K562 (cell line): Measurements from ENCODE around the gene PSMD1. TPM values are rescaled to one million over a fixed set of nuclear protein-coding genes. Genes with fewer than 3 reads are reported as not detected.
A peak's percentile ranks its signal among the peaks of the same experiment; 100 is the strongest.

Experiments
- ARHGAP35 ChIP-seq: fragments of 450-650 bp; IDR thresholded peaks from 2 replicates; pipeline ENCODE4 v1.6.1; 2018; ENCODE audit not compliant: partially characterized antibody
- ATF3 ChIP-seq, 2 experiments: fragments of 450-650 bp in 1 of 2; sonication (generic) in 1 of 2; formaldehyde crosslinking in 1 of 2; IDR thresholded peaks in 1 of 2; conservative IDR thresholded peaks in 1 of 2; 2 replicates each; pipeline versions ENCODE4 v1.6.1 to v1.8.1; 2016 to 2023; ENCODE audit warnings: mild to moderate bottlenecking in 2 of 2, moderate library complexity in 2 of 2, inconsistent platforms in 1 of 2, missing genetic modification reagents in 1 of 2
- ATF7 ChIP-seq: fragments of 450-650 bp; IDR thresholded peaks from 2 replicates; pipeline ENCODE4 v1.7.1; 2014; ENCODE audit warnings: mild to moderate bottlenecking, moderate library complexity
- CBX2 ChIP-seq: fragments of 200-600 bp; sonication (generic); IDR thresholded peaks from one replicate; pipeline ENCODE4 v1.6.1; 2012; ENCODE audit warnings: mild to moderate bottlenecking, low read length, inconsistent platforms; ENCODE audit not compliant: insufficient read depth, poor library complexity, severe bottlenecking
- ETV6 ChIP-seq, 3 experiments: fragments of 150-350 bp in 1 of 3; sonication (generic) in 1 of 3; formaldehyde crosslinking in 1 of 3; IDR thresholded peaks; 2 replicates each; pipeline versions ENCODE4 v1.6.1 to v1.8.0; 2014 to 2022; ENCODE audit warnings: borderline replicate concordance in 2 of 3, low read depth in 2 of 3, antibody characterized with exemption in 1 of 3, low read length in 1 of 3, mild to moderate bottlenecking in 1 of 3, missing genetic modification reagents in 1 of 3
- GABPB2 ChIP-seq: fragments of 250-450 bp; sonication (Bioruptor Pico); conservative IDR thresholded peaks from 2 replicates; pipeline ENCODE4 v1.5.1; 2021; ENCODE audit warnings: mild to moderate bottlenecking
- JUN ChIP-seq, 2 experiments: sonication (generic) in 1 of 2; formaldehyde crosslinking in 1 of 2; IDR thresholded peaks; 2 replicates each; pipeline versions ENCODE4 v1.6.1 to v1.8.0; 2012 to 2022; ENCODE audit warnings: borderline replicate concordance in 2 of 2, mild to moderate bottlenecking in 2 of 2, improper control_type of control experiment in 1 of 2, low read depth in 1 of 2, low read length in 1 of 2, missing genetic modification reagents in 1 of 2
- MYBL2 ChIP-seq, 2 experiments: fragments of 450-650 bp in 1 of 2; sonication (generic) in 1 of 2; formaldehyde crosslinking in 1 of 2; IDR thresholded peaks; 2 replicates each; pipeline versions ENCODE4 v1.6.1 to v1.8.1; 2017 to 2022; ENCODE audit warnings: borderline replicate concordance in 1 of 2, inconsistent platforms in 1 of 2, low read depth in 1 of 2, mild to moderate bottlenecking in 1 of 2, missing genetic modification reagents in 1 of 2, moderate library complexity in 1 of 2
- RFX7 ChIP-seq: fragments of 250-450 bp; sonication (Bioruptor Pico); IDR thresholded peaks from 2 replicates; pipeline ENCODE4 v1.5.1; 2021; ENCODE audit warnings: mild to moderate bottlenecking
- SAFB2 ChIP-seq: fragments of 200-400 bp; formaldehyde crosslinking; IDR thresholded peaks from 2 replicates; pipeline ENCODE4 v1.6.1; 2018; ENCODE audit warnings: borderline replicate concordance, low read length, low read depth, moderate library complexity; ENCODE audit not compliant: severe bottlenecking
- SIX5 ChIP-seq, 2 experiments: IDR thresholded peaks; 2 replicates each; pipeline ENCODE4 v1.6.1; 2011; ENCODE audit warnings: low read length in 2 of 2, borderline replicate concordance in 1 of 2, low read depth in 1 of 2, mild to moderate bottlenecking in 1 of 2, moderate library complexity in 1 of 2; ENCODE audit not compliant: insufficient read depth in 1 of 2
- SPI1 ChIP-seq: IDR thresholded peaks from 2 replicates; pipeline ENCODE4 v1.6.1; 2011; ENCODE audit warnings: low read depth, low read length, control low read depth, borderline replicate concordance
- TAF1 ChIP-seq: IDR thresholded peaks from 2 replicates; pipeline ENCODE4 v1.6.1; 2011; ENCODE audit warnings: mild to moderate bottlenecking, low read length, moderate library complexity; ENCODE audit not compliant: insufficient read depth, control insufficient read depth, severe bottlenecking; ENCODE audit errors: extremely low read depth
- ZNF445 ChIP-seq: fragments of 250-450 bp; sonication (Bioruptor Pico); IDR thresholded peaks from 2 replicates; pipeline ENCODE4 v1.4.0; 2020; ENCODE audit warnings: low read depth, mild to moderate bottlenecking, moderate library complexity
- polyA plus RNA-seq, 8 experiments: library from polyadenylated mRNA; depleted of rRNA in 4 of 8; stranded (reverse) in 5 of 8; unstranded in 3 of 8; fragments of >200 nt; fragmentation: Nextera tagmentation in 2 of 8; fragmentation: Illumina TruSeq in 1 of 8; extraction: Ambion mirVana in 2 of 8; extraction: Trizol in 1 of 8; gene quantifications; 2 replicates each; pipeline versions ENCODE4 v1.2.1 to v1.2.3, GENCODE V29; 2011 to 2014; ENCODE audit warnings: inconsistent platforms in 1 of 8, missing spikeins in 1 of 8
- total RNA-seq, 7 experiments: library from RNA; depleted of rRNA in 6 of 7; stranded (reverse); fragments of >200 nt in 6 of 7; fragmentation: Illumina TruSeq in 2 of 7; extraction: Trizol in 2 of 7; gene quantifications; 2 replicates each; pipeline versions ENCODE4 v1.2.1 to v1.2.3, GENCODE V29; 2011 to 2021; ENCODE audit warnings: low replicate concordance in 1 of 7
- TF ChIP-seq, protein P1 (sequence below): sonication (generic); formaldehyde crosslinking; IDR thresholded peaks from 2 replicates; pipeline ENCODE4 v1.8.0; 2022; ENCODE audit warnings: missing genetic modification reagents, mild to moderate bottlenecking, moderate library complexity, borderline replicate concordance
- TF ChIP-seq, protein P2 (sequence below): fragments of 250-450 bp; sonication (Bioruptor Pico); IDR thresholded peaks from 2 replicates; pipeline ENCODE4 v1.8.0; 2022; ENCODE audit warnings: inconsistent platforms
- TF ChIP-seq, protein P3 (sequence below): fragments of 450-650 bp; IDR thresholded peaks from 2 replicates; pipeline ENCODE4 v1.6.1; 2016; ENCODE audit warnings: missing biosample characterization, missing genetic modification characterization
- TF ChIP-seq, protein P4 (sequence below): fragments of 200-800 bp; sonication (Bioruptor generic); IDR thresholded peaks from 2 replicates; pipeline ENCODE4 v1.6.1; 2017; ENCODE audit warnings: missing genetic modification characterization, missing compliant biosample characterization

PSMD1 gene
- total and polyA plus RNA-seq, 9 of the 15 experiments (the other 6 are each of a cell fraction or from before 2014, with no cell fraction given), result 100 to 257 (median 147) TPM

DNA sequence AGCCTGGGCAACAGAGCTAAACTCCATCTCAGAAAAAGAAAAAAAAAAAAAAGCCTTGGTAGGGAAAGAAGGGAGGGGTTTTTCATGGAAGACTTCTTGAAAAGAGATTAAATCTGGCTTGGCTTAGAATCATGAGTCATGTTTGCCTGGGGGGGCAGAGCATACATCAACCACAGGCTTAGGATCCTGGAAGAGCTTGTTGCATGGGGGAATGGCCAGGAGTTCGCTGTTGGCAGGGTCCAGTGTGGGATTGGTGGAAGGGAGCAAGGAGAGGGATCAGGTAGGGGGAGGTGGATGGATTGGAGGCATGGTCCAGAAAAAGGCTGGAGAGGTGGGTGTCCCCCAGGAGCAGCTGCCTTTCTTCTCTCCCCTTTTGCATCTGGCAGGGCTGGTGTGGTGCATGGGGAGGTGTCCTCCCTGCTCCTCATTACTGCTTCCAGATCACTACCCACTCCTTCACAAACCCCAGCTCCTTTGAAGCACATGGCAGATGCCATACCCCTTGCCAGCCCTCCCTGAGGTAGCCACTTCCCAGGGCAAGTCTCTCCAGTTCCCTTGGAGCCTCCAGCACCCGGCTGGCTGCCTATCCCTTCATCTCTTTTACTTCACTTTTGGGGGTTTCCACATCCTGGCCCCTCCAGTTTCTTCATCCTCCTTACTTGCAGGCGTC is 144.3 kb downstream of the PSMD1 start (continued):
- TF ChIP-seq, protein P1, sequence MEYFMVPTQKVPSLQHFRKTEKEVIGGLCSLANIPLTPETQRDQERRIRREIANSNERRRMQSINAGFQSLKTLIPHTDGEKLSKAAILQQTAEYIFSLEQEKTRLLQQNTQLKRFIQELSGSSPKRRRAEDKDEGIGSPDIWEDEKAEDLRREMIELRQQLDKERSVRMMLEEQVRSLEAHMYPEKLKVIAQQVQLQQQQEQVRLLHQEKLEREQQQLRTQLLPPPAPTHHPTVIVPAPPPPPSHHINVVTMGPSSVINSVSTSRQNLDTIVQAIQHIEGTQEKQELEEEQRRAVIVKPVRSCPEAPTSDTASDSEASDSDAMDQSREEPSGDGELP (CRISPR knock-in tag), result no peak
- TF ChIP-seq SPI1 (no peak), RFX7 (CRISPR knock-in tag) (no peak), MYBL2 (IDR thresholded peaks at IDR 0.05; ENCODE audit: low read depth) (no peak), MYBL2 (CRISPR knock-in tag; IDR thresholded peaks at IDR 0.05; ENCODE audit: borderline replicate concordance) (no peak), ATF3 (IDR thresholded peaks at IDR 0.05) (peak; percentile 88), ATF3 (CRISPR knock-in tag; conservative IDR thresholded peaks at IDR 0.05) (no peak), ETV6 (IDR thresholded peaks at IDR 0.05; ENCODE audit: borderline replicate concordance in 1 of 2, low read depth in 2 of 2, low read length in 1 of 2) (no peak), ETV6 (CRISPR knock-in tag; IDR thresholded peaks at IDR 0.05; ENCODE audit: borderline replicate concordance) (no peak), JUN (IDR thresholded peaks at IDR 0.05; ENCODE audit: borderline replicate concordance, low read depth, low read length) (peak; percentile 83), JUN (CRISPR knock-in tag; IDR thresholded peaks at IDR 0.05; ENCODE audit: borderline replicate concordance) (no peak), ATF7 (no peak), CBX2 (no peak), SIX5 (IDR thresholded peaks at IDR 0.05; ENCODE audit: borderline replicate concordance in 1 of 2, insufficient read depth in 1 of 2, low read depth in 1 of 2, low read length in 2 of 2) (no peak), GABPB2 (CRISPR knock-in tag) (no peak), SAFB2 (no peak), ZNF445 (no peak), TAF1 (no peak), ARHGAP35 (no peak)
- TF ChIP-seq, protein P2, sequence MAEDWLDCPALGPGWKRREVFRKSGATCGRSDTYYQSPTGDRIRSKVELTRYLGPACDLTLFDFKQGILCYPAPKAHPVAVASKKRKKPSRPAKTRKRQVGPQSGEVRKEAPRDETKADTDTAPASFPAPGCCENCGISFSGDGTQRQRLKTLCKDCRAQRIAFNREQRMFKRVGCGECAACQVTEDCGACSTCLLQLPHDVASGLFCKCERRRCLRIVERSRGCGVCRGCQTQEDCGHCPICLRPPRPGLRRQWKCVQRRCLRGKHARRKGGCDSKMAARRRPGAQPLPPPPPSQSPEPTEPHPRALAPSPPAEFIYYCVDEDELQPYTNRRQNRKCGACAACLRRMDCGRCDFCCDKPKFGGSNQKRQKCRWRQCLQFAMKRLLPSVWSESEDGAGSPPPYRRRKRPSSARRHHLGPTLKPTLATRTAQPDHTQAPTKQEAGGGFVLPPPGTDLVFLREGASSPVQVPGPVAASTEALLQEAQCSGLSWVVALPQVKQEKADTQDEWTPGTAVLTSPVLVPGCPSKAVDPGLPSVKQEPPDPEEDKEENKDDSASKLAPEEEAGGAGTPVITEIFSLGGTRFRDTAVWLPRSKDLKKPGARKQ (CRISPR knock-in tag), result no peak
- TF ChIP-seq, protein P3, sequence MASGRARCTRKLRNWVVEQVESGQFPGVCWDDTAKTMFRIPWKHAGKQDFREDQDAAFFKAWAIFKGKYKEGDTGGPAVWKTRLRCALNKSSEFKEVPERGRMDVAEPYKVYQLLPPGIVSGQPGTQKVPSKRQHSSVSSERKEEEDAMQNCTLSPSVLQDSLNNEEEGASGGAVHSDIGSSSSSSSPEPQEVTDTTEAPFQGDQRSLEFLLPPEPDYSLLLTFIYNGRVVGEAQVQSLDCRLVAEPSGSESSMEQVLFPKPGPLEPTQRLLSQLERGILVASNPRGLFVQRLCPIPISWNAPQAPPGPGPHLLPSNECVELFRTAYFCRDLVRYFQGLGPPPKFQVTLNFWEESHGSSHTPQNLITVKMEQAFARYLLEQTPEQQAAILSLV (tag), result no peak
- TF ChIP-seq, protein P4, sequence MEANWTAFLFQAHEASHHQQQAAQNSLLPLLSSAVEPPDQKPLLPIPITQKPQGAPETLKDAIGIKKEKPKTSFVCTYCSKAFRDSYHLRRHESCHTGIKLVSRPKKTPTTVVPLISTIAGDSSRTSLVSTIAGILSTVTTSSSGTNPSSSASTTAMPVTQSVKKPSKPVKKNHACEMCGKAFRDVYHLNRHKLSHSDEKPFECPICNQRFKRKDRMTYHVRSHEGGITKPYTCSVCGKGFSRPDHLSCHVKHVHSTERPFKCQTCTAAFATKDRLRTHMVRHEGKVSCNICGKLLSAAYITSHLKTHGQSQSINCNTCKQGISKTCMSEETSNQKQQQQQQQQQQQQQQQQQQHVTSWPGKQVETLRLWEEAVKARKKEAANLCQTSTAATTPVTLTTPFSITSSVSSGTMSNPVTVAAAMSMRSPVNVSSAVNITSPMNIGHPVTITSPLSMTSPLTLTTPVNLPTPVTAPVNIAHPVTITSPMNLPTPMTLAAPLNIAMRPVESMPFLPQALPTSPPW, result peak; percentile 82
